ENCODE results near the gene FAM3C.

DNA sequence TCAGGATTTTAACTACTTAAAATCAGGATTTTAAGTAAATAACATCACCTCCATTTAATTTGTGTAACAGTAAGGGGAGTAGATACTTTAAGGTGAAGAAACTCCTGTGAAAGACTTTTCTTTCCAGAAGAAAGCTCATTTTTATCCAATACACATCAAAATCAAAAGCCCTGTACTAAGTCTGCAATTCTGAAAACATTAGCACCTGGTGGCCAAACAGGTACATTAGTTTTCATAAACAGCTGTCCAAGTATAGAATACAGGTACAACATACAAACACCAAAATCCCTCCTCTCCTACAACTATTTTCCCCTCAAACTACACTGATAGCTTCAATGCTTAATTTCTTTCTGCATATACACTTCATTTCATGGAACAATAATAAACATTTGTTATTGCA is 22.9 kb downstream of the FAM3C start:
- TF ChIP-seq, protein P1, sequence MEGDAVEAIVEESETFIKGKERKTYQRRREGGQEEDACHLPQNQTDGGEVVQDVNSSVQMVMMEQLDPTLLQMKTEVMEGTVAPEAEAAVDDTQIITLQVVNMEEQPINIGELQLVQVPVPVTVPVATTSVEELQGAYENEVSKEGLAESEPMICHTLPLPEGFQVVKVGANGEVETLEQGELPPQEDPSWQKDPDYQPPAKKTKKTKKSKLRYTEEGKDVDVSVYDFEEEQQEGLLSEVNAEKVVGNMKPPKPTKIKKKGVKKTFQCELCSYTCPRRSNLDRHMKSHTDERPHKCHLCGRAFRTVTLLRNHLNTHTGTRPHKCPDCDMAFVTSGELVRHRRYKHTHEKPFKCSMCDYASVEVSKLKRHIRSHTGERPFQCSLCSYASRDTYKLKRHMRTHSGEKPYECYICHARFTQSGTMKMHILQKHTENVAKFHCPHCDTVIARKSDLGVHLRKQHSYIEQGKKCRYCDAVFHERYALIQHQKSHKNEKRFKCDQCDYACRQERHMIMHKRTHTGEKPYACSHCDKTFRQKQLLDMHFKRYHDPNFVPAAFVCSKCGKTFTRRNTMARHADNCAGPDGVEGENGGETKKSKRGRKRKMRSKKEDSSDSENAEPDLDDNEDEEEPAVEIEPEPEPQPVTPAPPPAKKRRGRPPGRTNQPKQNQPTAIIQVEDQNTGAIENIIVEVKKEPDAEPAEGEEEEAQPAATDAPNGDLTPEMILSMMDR (IDR thresholded peaks at IDR 0.05; ENCODE audit: insufficient read depth, low read length) = no peak
- no peak for TF ChIP-seq GABPA (IDR thresholded peaks at IDR 0.05; ENCODE audit: low read depth)
- no peak for TF ChIP-seq POLR2AphosphoS5 (IDR thresholded peaks at IDR 0.05; ENCODE audit: low read depth)
- TF ChIP-seq SPI1 (IDR thresholded peaks at IDR 0.05; ENCODE audit: borderline replicate concordance, low read depth) = no peak
